ENCODE results near the gene ERCC1.

The ERCC1 gene

GRCh38 chr19:45364696-45365095, 59.0 kb downstream of the ERCC1 start:
- DNase-seq = no peak

GRCh38 chr19:45363861-45364459, 59.8 kb downstream of the ERCC1 start:
- DNase-seq = no peak

GRCh38 chr19:45362291-45362690, 61.4 kb downstream of the ERCC1 start:
- DNase-seq = no peak

GRCh38 chr19:45361608-45362007, 62.1 kb downstream of the ERCC1 start:
- no peak for DNase-seq

- no peak for DNase-seq
Observed at GRCh38 chr19:45358213-45358792, 65.4 kb downstream of the ERCC1 start.

- no peak for DNase-seq
Observed at GRCh38 chr19:45357445-45357783, 66.3 kb downstream of the ERCC1 start.

Data from T-helper 1 cell (primary cell).